Renal cortical epithelial cell (primary cell): Measurements from ENCODE around the gene NRM. TPM values are rescaled to one million over a fixed set of nuclear protein-coding genes. Genes with fewer than 3 reads are reported as not detected.
"Not testable (repeated sequence)": the region's sequence is repeated elsewhere in the genome, so short reads cannot be mapped to it uniquely, and the experiment has no call there.

ENCODE experiments used
- DNase-seq: peaks from one replicate; pipeline ENCODE4 v3.0.0-alpha.2; 2011; ENCODE audit warnings: low read depth
- total RNA-seq: library from RNA; depleted of rRNA; stranded (reverse); fragments of >200 nt; gene quantifications from 2 replicates; pipeline ENCODE4 v1.2.3, GENCODE V29; 2014

The NRM gene
- total RNA-seq, 1 donor from 2014 or later: 1.7 TPM

DNA sequence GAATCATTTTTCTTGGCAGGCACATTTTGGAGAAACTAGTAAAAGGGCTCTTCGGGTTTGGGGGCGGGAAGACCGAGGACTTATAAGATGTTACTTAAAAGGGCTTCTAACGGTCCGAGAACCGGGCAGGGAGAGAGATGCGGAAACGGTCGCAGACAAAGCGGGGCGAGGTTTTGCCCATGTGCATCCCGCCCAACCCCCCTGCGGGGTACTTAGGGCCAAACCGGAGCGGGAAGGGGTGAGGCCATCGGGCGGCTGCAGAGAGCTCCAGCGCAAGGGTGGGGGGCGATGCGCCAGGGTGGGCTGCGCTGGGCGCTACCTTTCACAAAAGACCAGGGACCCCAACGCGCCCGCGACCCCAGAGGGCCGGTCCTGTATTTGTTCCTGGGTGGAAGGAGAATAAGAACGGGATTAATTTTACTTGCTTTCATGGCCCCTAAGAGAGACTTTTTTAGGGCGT lies 30.0 kb upstream of the NRM start:
- no peak for DNase-seq

GRCh38 chr6:30719791-30720737 lies 29.3 kb upstream of the NRM start, which contains the start of gene TUBB:
TSS of gene TUBB (plus strand) at chr6:30720352. CDS start at chr6:30720507, 155 bp downstream.
- peak; percentile 95 for DNase-seq

DNA sequence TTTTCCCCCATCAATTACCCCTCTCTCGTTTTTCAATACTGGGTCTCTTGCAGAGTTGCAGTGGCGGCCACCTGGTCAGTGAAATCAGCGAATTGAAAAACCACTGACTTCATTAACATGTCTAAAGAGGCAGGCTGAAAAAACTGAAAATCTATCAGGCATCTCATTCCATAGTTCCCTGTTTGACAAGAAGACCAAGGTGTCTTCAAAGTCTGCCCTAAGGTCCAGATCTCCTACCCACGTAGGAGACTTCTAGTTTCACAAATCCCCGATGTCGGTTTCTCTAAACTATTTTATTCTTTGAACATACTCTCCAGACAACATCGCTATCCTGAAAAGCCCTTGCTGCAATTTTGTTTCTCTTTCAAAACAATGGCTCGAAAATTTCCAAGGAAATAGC lies 28.6 kb upstream of the NRM start:
- DNase-seq: peak; percentile 34

GRCh38 chr6:30717845-30718720 lies 27.3 kb upstream of the NRM start:
- not testable (repeated sequence) for DNase-seq

DNA sequence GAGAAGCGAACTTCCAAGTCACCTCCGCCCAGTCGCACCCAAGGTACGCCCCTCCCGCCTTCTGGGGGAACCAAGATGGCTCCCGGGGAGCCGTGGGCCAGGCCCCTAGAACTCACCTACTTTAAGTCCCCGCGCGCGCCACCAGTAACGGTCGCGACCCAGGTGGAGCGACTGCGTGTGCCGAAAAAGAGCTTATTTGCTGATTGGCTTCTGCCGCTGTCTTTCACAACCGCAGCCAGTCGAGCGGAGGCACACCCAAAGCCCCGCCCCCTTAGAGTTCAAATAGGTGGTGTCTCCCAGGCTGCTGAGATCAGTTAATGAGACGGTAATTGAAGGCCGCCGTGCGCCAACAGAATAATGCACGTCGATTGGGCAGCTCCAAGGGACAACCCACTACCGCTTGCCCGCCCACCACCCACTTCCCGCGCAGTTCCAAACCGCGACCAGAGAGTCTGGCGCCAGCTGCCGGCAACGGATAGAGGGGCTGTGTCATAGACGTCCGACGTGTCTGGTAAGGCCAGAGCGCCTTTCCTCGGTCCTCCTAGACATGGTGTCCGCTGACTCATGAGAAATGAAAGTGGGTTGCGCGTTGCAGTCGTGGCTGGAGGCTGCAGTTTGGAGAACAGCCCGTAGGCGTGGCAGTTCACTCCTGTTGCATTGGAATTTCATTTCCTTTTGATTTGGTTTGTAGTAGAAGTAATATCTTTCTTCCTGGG lies 26.5 kb upstream of the NRM start, which contains the start of gene MDC1:
Gene MDC1, minus strand, starts transcription at position 153 of the 716 bp plus-strand sequence. CDS start 2,106 bp downstream, outside the sequence.
- peak; percentile 99 for DNase-seq

GRCh38 chr6:30716879-30717128 lies 26.0 kb upstream of the NRM start:
- DNase-seq: no peak

DNA sequence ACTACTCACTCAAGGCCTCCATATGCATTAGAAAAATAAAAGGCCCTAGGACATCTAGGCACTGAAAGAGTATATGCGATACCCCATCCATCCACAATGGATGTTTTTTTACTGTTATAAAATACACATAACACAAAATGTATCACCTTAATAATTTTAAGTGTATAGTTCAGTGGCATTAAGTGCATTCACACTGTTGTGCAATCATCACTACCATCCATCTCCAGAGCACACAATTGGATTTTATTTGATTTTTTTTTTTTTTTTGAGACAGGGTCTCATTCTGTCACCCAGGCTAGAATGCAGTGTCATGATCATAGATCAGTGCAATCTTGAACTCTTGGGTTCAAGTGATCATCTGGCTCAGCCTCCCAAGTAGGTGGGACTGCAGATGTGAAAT lies 23.5 kb upstream of the NRM start:
- DNase-seq: no peak

- DNase-seq: no peak
Observed at GRCh38 chr6:30712441-30712945, 21.7 kb upstream of the NRM start.

DNA sequence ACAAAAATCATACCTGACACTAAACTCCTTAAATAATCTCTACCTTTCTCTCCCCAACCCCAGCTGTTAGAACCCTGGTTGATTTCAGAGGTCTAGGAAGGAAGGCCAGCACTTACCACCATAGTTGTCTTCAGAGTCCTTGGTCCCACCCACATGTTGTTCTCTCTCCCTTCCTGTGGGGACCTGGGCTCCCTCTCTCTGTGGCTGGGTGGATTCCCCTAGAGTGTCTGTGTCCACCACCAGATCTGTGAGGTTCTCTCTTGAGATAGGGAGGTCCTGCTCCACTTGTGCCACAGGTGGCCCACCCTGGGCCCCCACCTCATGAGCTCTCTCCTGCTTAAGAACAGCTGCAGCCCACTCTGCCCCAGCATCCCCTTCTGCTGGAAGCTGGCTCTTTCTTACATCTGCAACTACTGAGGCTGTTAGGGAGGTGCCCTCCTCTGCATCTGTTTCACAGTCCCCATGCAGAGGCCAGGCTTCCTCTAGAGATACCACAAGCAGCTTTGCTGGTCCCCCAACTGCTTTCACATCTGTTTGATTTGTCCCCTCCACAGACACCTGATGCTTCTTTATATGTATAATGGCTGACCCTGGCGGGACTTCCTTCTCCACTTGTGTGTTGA lies 21.1 kb upstream of the NRM start:
- DNase-seq: no peak

- peak; percentile 97 for DNase-seq
Observed at GRCh38 chr6:30709101-30709868, 18.5 kb upstream of the NRM start.

- DNase-seq: peak; percentile 60
Observed at GRCh38 chr6:30707281-30707850, 16.6 kb upstream of the NRM start.

DNA sequence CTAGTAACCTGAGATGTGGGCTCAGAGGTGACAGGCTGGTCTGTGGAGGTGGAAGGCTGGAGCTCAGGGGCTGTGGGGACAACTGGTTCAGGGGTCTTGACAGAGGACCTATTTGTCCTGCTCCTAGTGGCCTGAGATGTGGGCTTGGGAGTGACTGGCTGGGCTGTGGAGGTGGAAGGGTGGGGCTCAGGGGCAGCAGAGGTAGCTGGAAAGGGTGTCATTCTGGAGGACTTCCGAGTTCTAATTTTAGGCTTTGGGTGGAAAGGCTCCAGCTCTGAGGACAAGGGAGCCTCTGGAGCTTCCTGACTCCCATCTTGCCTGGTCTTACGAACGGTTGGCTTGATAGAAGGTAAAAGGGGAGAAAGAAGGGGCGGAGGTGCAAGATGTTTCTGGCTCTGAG lies 14.8 kb upstream of the NRM start:
- DNase-seq: no peak

GRCh38 chr6:30703821-30704220 lies 13.0 kb upstream of the NRM start:
- no peak for DNase-seq

DNA sequence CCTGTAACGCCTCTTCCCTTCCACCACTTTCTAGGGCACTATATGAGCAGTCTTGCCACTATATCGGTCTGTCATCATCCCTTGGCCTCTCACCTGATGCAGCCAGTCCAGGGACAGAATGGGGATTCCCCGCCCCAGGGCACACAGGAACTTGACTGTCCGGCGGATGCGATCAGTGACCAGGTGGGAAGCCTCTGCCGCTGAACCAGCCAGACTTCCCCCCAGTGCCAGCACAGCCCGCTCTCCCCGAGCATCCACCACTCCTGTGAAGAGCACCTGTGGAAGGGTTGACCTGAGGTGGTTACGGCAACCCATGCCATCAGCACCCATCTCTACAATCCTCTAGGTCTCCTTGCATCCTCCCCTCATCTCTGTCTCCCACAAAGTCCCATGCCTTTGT lies 12.2 kb upstream of the NRM start:
- no peak for DNase-seq

GRCh38 chr6:30700340-30700739 lies 9.6 kb upstream of the NRM start:
- DNase-seq: peak; percentile 60

DNA sequence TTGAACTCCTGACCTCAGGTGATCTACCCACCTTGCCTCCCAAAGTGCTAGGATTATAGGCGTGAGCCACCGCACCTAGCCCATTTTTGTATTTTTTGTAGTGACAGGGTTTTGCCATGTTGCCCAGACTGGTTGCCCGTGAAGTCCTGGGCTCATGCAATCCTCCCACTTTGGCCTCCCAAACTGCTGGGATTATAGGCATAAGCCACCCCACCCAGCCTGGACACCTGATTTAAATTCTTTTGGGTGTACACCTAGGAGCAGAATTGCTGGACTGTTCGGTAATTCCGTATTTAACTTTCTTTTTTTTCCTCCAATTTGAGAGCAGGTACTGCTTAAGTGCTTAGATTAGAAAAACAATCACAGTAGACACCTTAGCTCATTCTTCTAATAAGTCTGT lies 5.6 kb upstream of the NRM start:
- DNase-seq: no peak

DNA sequence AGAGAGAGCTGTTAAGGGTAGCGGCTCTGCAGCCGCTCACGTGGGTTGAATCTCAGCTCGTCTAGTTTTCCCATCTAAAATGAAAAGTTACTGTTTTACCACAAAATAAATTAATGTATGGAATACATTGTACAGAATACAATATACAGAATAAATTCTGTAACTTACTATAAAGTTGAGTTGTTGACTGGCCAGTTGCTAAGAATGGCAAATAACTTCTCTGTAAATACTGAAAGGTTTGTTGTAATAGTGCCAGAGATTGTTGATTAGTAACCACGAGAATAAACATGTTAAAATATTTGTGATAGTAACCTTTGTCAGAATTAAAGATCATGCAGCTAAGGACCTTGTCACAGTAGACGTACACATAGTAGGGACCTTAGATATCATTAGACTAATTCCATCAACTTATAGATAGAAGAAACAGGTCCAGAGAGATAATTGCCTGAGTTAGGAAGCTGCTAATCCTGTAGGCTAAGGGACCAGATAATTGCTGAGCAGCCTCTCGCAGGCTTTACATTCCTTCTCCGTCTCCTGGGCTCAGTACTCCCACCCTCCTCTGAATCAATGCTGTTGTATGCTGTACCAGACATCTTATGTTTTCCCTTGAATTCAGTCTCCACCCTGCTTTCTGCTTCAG lies 544 bp upstream of the NRM start:
- no peak for DNase-seq

GRCh38 chr6:30689985-30690384 lies 799 bp downstream of the NRM start:
- no peak for DNase-seq

DNA sequence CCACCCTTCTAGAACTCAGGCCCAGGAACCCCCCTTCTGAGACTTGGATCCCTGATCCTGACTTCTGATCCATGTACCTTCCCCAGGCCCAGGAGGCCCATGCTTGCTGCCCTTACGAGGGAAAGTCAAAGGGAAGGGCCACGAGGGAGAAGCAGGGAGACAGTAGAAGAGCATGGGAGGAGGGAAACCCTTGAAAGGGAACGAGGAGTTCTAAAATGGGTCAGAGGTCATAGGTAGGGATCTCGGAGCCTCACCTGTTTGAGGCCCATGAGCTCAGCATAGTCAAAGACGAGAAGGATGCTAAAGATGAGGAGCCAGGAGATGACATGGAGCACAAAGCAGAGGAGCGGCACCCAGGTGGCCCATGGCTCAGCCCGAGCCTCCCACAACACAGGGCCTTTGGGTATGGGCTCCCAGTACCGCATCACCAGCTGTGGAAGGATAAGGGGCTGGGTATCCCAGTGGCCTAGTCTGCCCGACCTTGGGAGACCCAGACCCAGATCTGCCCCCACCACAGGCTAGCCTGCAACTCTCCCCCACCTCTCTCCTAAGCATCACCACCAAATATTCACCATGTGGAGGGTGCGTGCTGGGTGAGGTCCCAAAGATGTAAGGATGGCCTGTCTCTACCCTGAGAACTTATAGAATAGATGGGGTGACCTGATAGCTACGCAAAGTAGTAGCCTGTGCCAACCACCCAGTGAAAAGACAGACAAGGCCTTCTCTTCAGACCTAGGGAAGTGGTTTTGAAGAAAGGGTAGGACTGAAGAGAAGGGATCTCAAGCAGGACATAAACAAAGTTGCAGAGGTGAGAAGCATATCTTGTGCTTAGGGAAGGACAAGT lies 1.5 kb downstream of the NRM start:
- no peak for DNase-seq
